Retina (tissue), 1 donor: ENCODE data around the gene KIFAP3.
A peak's percentile ranks its signal among the peaks of the same experiment; 100 is the strongest.
"Not testable (repeated sequence)": the region's sequence is repeated elsewhere in the genome, so short reads cannot be mapped to it uniquely, and the experiment has no call there.

Experiments used
- DNase-seq: peaks from one replicate; pipeline ENCODE4 v3.0.0-alpha.2; 2016

KIFAP3 gene

GRCh38 chr1:170061676-170062075, 12.8 kb downstream of the KIFAP3 start:
- not testable (repeated sequence) for DNase-seq

GRCh38 chr1:170060015-170060520, 14.4 kb downstream of the KIFAP3 start:
- not testable (repeated sequence) for DNase-seq

GRCh38 chr1:170049176-170049800, 25.2 kb downstream of the KIFAP3 start:
- peak; percentile 5 for DNase-seq

GRCh38 chr1:170048515-170048914, 26.0 kb downstream of the KIFAP3 start:
- DNase-seq: no peak

- no peak for DNase-seq
Observed at GRCh38 chr1:170044187-170044586, 30.3 kb downstream of the KIFAP3 start.

- no peak for DNase-seq
Observed at GRCh38 chr1:170041423-170042192, 32.9 kb downstream of the KIFAP3 start.

GRCh38 chr1:170032531-170033280, 41.8 kb downstream of the KIFAP3 start:
- no peak for DNase-seq

- no peak for DNase-seq
Observed at GRCh38 chr1:170030212-170030611, 44.3 kb downstream of the KIFAP3 start.

- DNase-seq: no peak
Observed at GRCh38 chr1:170027760-170028159, 46.7 kb downstream of the KIFAP3 start.

GRCh38 chr1:170020859-170021258, 53.6 kb downstream of the KIFAP3 start:
- DNase-seq: no peak

- no peak for DNase-seq
Observed at GRCh38 chr1:170017478-170017877, 57.0 kb downstream of the KIFAP3 start.

- no peak for DNase-seq
Observed at GRCh38 chr1:170012920-170013319, 61.6 kb downstream of the KIFAP3 start.

GRCh38 chr1:170010443-170010842, 64.1 kb downstream of the KIFAP3 start:
- DNase-seq: no peak

GRCh38 chr1:170009551-170009950, 64.9 kb downstream of the KIFAP3 start:
- DNase-seq: no peak

GRCh38 chr1:170008745-170009144, 65.8 kb downstream of the KIFAP3 start:
- DNase-seq: not testable (repeated sequence)

- not testable (repeated sequence) for DNase-seq
Observed at GRCh38 chr1:170003270-170003835, 71.1 kb downstream of the KIFAP3 start.

GRCh38 chr1:170001266-170001665, 73.2 kb downstream of the KIFAP3 start:
- no peak for DNase-seq

- no peak for DNase-seq
Observed at GRCh38 chr1:169999761-170000160, 74.7 kb downstream of the KIFAP3 start.

- no peak for DNase-seq
Observed at GRCh38 chr1:169999331-169999741, 75.2 kb downstream of the KIFAP3 start.

GRCh38 chr1:169995993-169996392, 78.5 kb downstream of the KIFAP3 start:
- no peak for DNase-seq

- DNase-seq: no peak
Observed at GRCh38 chr1:169989246-169989645, 85.2 kb downstream of the KIFAP3 start.

- no peak for DNase-seq
Observed at GRCh38 chr1:169985757-169986156, 88.7 kb downstream of the KIFAP3 start.

GRCh38 chr1:169974067-169974466, 100.4 kb downstream of the KIFAP3 start:
- no peak for DNase-seq
